Panc1 (cell line): ENCODE measurements around the gene SGMS2. TPM values are rescaled to one million over a fixed set of nuclear protein-coding genes. Genes with fewer than 3 reads are reported as not detected.

Source experiments
- ATAC-seq: fragments of 200-7000 bp; cut with Tn5 transposase; 2 replicates; pipeline ENCODE4 v1.9.1; 2020; ENCODE audit warnings: mild to moderate bottlenecking, moderate library complexity
- BruUV-seq: library from RNA; stranded (reverse); fragments of 400-500 nt; replicated peaks from 2 replicates; lab custom pipeline; 2021; lab: Mats Ljungman, UMichigan
- CTCF ChIA-PET: fragments of 300-600 bp; sonication (Branson Sonifier 250); formaldehyde crosslinking; loops from one replicate; lab custom pipeline; 2022; ENCODE audit warnings: antibody characterized with exemption; lab: Charles Lee
- POLR2A ChIA-PET: fragments of 300-600 bp; sonication (Branson Sonifier 250); formaldehyde crosslinking; loops from one replicate; lab custom pipeline; 2022; ENCODE audit warnings: antibody characterized with exemption; lab: Charles Lee
- DNase-seq: peaks from one replicate; pipeline ENCODE4 v3.0.0-alpha.2; 2010; ENCODE audit warnings: low read depth, low spot score
- H3K27ac ChIP-seq: 2 replicates; pipeline ENCODE4 v1.5.1; 2011; ENCODE audit warnings: mild to moderate bottlenecking, low read length, inconsistent platforms
- H3K27me3 ChIP-seq: fragments of 200-500 bp; sonication (Bioruptor generic); 2 replicates; pipeline ENCODE4 v1.6.0; 2014; ENCODE audit warnings: low read length, inconsistent platforms; ENCODE audit not compliant: control insufficient read depth, insufficient read depth
- H3K36me3 ChIP-seq: fragments of 200-500 bp; sonication (Bioruptor generic); 2 replicates; pipeline ENCODE4 v1.5.1; 2014; ENCODE audit warnings: inconsistent platforms, mild to moderate bottlenecking, low read length, moderate library complexity; ENCODE audit not compliant: control insufficient read depth, insufficient read depth
- H3K4me1 ChIP-seq: 2 replicates; pipeline ENCODE4 v1.5.1; 2011; ENCODE audit warnings: inconsistent platforms, mild to moderate bottlenecking, low read length, moderate library complexity; ENCODE audit not compliant: control insufficient read depth, insufficient read depth
- H3K4me3 ChIP-seq, 2 experiments: 2 replicates each; pipeline ENCODE4 v1.5.1; 2011 to 2012; ENCODE audit warnings: low read depth in 2 of 2, low read length in 2 of 2, mild to moderate bottlenecking in 2 of 2, inconsistent platforms in 1 of 2, moderate library complexity in 1 of 2
- H3K9me3 ChIP-seq: fragments of 200-500 bp; sonication (Bioruptor generic); 2 replicates; pipeline ENCODE4 v1.5.1; 2014; ENCODE audit warnings: low read depth, mild to moderate bottlenecking, inconsistent platforms, low read length, moderate library complexity; ENCODE audit not compliant: control insufficient read depth, insufficient read depth
- POLR2AphosphoS5 ChIP-seq: IDR thresholded peaks from 2 replicates; pipeline ENCODE4 v1.6.1; 2012; ENCODE audit warnings: mild to moderate bottlenecking, low read depth, low read length, moderate library complexity
- SIN3A ChIP-seq: IDR thresholded peaks from 2 replicates; pipeline ENCODE4 v1.6.1; 2012; ENCODE audit warnings: low read depth, mild to moderate bottlenecking, low read length, moderate library complexity, borderline replicate concordance; ENCODE audit not compliant: insufficient read depth
- TCF7L2 ChIP-seq: IDR thresholded peaks from 2 replicates; pipeline ENCODE4 v1.6.1; 2011; ENCODE audit warnings: mild to moderate bottlenecking, low read depth, low read length, inconsistent platforms
- in situ Hi-C: cut with HindIII; loops from 2 replicates; pipeline ENCODE4 v1.10.0; 2016; ENCODE audit warnings: low sequenced_read_pairs, low pct_unique_long_range_greater_than_20kb
- intact Hi-C: fragments of 100-400 bp; cut with micrococcal nuclease; formaldehyde crosslinking; loops from one replicate; pipeline ENCODE4 v1.10.0; 2022; ENCODE audit not compliant: unreplicated experiment
- total RNA-seq: library from RNA; stranded (reverse); gene quantifications from one replicate; pipeline ENCODE4 v1.2.1, GENCODE V29; 2021; ENCODE audit not compliant: unreplicated experiment
- TF ChIP-seq, protein P1 (sequence below), 2 experiments: IDR thresholded peaks; 2 replicates each; pipeline ENCODE4 v1.6.1; 2011 to 2012; ENCODE audit warnings: low read depth in 2 of 2, control low read depth in 1 of 2, low read length in 1 of 2, mild to moderate bottlenecking in 1 of 2, moderate library complexity in 1 of 2; ENCODE audit not compliant: insufficient read depth in 1 of 2
- TF ChIP-seq, protein P2 (sequence below): fragments of 450-650 bp; IDR thresholded peaks from 2 replicates; pipeline ENCODE4 v1.5.1; 2017; ENCODE audit warnings: mild to moderate bottlenecking

The SGMS2 gene
- total RNA-seq, 1 experiment from 2014 or later: 15.6 TPM

DNA sequence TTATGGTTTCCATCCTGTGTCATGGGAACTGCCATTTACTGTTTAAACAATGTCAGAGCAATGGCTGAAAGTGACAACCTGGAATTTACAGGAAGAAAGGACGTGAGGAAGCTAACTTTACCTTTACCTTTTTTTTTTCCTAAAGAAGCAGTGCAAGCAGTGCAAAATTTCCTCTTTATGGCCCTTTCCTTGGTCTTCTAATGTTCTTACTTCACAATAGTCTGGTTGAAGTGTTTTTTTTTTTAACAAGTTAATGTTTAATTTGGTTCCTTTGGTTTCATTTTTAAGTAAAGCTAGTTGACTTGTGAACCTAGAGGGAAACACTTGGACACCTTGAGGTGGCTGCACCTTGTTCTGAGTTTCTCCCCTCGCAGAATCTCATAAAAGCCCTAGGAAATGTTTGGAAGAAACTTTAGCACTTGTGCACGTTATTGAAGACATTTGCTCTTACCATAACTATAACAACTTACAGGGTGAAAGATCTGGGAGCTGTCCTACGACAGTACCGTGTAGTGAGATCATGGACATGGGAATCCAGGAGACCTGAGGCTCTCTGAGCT is 1.8 kb downstream of the SGMS2 start:
- ATAC-seq: no peak
- Histone ChIP-seq H3K4me1 (peaks cover 5% of the 10 kb centered on the region), H3K36me3 (no peaks in the 10 kb centered on the region), H3K27me3 (no peaks in the 10 kb centered on the region), H3K4me3 (peak overlapping the region; percentile 58 to 67), H3K9me3 (no peaks in the 10 kb centered on the region), H3K27ac (peak overlapping the region; percentile 77)
- ChIA-PET POLR2A (interaction anchor here (0.6 kb wide), 1 partner anchor 801 kb away, joined by 5 read pairs; no protein-coding TSS in a partner anchor), CTCF (interaction anchor here (0.6 kb wide), 1 partner anchor 75 kb away, joined by 3 read pairs; no protein-coding TSS in a partner anchor)
- DNase-seq: no peak
- intact Hi-C loops (no loop called here), in situ Hi-C loops (no loop called here)
- TF ChIP-seq, protein P1, sequence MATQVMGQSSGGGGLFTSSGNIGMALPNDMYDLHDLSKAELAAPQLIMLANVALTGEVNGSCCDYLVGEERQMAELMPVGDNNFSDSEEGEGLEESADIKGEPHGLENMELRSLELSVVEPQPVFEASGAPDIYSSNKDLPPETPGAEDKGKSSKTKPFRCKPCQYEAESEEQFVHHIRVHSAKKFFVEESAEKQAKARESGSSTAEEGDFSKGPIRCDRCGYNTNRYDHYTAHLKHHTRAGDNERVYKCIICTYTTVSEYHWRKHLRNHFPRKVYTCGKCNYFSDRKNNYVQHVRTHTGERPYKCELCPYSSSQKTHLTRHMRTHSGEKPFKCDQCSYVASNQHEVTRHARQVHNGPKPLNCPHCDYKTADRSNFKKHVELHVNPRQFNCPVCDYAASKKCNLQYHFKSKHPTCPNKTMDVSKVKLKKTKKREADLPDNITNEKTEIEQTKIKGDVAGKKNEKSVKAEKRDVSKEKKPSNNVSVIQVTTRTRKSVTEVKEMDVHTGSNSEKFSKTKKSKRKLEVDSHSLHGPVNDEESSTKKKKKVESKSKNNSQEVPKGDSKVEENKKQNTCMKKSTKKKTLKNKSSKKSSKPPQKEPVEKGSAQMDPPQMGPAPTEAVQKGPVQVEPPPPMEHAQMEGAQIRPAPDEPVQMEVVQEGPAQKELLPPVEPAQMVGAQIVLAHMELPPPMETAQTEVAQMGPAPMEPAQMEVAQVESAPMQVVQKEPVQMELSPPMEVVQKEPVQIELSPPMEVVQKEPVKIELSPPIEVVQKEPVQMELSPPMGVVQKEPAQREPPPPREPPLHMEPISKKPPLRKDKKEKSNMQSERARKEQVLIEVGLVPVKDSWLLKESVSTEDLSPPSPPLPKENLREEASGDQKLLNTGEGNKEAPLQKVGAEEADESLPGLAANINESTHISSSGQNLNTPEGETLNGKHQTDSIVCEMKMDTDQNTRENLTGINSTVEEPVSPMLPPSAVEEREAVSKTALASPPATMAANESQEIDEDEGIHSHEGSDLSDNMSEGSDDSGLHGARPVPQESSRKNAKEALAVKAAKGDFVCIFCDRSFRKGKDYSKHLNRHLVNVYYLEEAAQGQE (IDR thresholded peaks at IDR 0.05; ENCODE audit: insufficient read depth in 1 of 2, low read depth in 2 of 2, low read length in 1 of 2): no peak
- TF ChIP-seq POLR2AphosphoS5 (no peak), SIN3A (no peak), TCF7L2 (no peak)
- TF ChIP-seq, protein P2, sequence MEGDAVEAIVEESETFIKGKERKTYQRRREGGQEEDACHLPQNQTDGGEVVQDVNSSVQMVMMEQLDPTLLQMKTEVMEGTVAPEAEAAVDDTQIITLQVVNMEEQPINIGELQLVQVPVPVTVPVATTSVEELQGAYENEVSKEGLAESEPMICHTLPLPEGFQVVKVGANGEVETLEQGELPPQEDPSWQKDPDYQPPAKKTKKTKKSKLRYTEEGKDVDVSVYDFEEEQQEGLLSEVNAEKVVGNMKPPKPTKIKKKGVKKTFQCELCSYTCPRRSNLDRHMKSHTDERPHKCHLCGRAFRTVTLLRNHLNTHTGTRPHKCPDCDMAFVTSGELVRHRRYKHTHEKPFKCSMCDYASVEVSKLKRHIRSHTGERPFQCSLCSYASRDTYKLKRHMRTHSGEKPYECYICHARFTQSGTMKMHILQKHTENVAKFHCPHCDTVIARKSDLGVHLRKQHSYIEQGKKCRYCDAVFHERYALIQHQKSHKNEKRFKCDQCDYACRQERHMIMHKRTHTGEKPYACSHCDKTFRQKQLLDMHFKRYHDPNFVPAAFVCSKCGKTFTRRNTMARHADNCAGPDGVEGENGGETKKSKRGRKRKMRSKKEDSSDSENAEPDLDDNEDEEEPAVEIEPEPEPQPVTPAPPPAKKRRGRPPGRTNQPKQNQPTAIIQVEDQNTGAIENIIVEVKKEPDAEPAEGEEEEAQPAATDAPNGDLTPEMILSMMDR: no peak
- no TSS peak for BruUV-seq

DNA sequence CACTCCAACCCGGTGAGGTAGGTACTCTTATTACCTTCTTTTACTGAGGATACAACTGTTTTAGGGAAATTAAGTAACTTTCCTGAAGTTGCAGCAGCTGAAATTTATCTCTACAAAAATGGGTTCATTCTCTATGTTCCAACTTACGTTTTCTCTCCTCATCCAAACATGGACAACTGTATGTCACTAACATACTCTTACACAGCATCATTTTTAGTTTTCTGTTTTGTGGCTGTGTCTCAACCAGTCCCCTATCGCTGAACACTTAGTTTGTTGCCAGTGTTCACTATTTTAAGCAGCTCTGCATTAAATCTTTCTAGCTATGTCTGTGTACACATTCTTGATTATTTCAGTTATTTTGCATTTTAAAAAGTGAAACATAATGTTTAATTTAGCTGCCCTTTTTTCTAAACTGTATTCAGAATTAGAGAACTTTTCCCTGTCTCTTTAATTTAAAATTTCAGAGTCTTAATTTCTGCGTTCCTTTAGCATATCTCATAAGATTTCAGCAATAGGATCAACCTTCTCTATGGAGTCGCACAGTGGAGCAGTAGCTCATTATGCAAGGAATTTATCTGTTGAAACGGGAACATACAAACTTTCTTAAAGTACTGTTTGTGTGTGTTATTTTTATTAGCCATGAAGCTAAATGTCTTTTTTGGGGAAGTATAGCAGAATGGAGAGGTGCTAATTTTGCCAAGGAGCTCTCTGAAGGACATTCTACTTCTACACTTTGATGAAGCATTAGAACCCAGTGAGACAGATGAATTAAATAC is 3.8 kb downstream of the SGMS2 start:
- ATAC-seq (no peak), DNase-seq (no peak)
- intact Hi-C loops: no loop called here
- Histone ChIP-seq H3K9me3 (no peaks in the 10 kb centered on the region), H3K27ac (no peak overlapping the region), H3K27me3 (no peaks in the 10 kb centered on the region), H3K36me3 (no peaks in the 10 kb centered on the region), H3K4me3 (no peak overlapping the region), H3K4me1 (peaks cover 5% of the 10 kb centered on the region)
- ChIA-PET CTCF (no interaction called here), POLR2A (no interaction called here)
- TF ChIP-seq POLR2AphosphoS5: no peak
- TF ChIP-seq, protein P1 (IDR thresholded peaks at IDR 0.05; ENCODE audit: insufficient read depth in 1 of 2, low read depth in 2 of 2, low read length in 1 of 2): no peak
- no TSS peak for BruUV-seq
- in situ Hi-C loops: no loop called here
